HG03280 (cell line): ENCODE data around the gene CEP19.
"Not testable (repeated sequence)": the region's sequence is repeated elsewhere in the genome, so short reads cannot be mapped to it uniquely, and the experiment has no call there.

Experiments
- ATAC-seq: cut with Tn5 transposase; IDR thresholded peaks from one replicate; pipeline ENCODE4 v1.9.1; 2021; ENCODE audit warnings: mild to moderate bottlenecking, moderate library complexity; ENCODE audit not compliant: unreplicated experiment

Gene CEP19

GRCh38 chr3:196711838-196712513 is at the start of gene CEP19, which contains the start of gene PIGX:
Gene CEP19, minus strand, starts transcription at chr3:196712250. Its CDS starts 3,593 bp downstream, at chr3:196708657.
Gene PIGX, plus strand, starts transcription at chr3:196712377.
- peak; percentile 77 for ATAC-seq

GRCh38 chr3:196757876-196758739 is 46.1 kb upstream of the CEP19 start:
- no peak for ATAC-seq

GRCh38 chr3:196756732-196757131 is 44.7 kb upstream of the CEP19 start:
- no peak for ATAC-seq

- no peak for ATAC-seq
Observed at GRCh38 chr3:196754091-196754981, 42.3 kb upstream of the CEP19 start.

GRCh38 chr3:196753201-196753600 is 41.2 kb upstream of the CEP19 start:
- no peak for ATAC-seq

- no peak for ATAC-seq
Observed at GRCh38 chr3:196749125-196749524, 37.1 kb upstream of the CEP19 start.

- not testable (repeated sequence) for ATAC-seq
Observed at GRCh38 chr3:196743569-196743968, 31.5 kb upstream of the CEP19 start.

- no peak for ATAC-seq
Observed at GRCh38 chr3:196741249-196741889, 29.3 kb upstream of the CEP19 start.

- ATAC-seq, result peak; percentile 1
Observed at GRCh38 chr3:196740481-196741248, 28.6 kb upstream of the CEP19 start.

GRCh38 chr3:196739671-196740480 is 27.8 kb upstream of the CEP19 start, which contains the start of gene PAK2:
Gene PAK2, plus strand, starts transcription at chr3:196739857. Its CDS starts 42,790 bp downstream, at chr3:196782647.
- peak; percentile 83 for ATAC-seq

GRCh38 chr3:196737655-196738054 is 25.6 kb upstream of the CEP19 start:
- no peak for ATAC-seq

GRCh38 chr3:196736670-196737374 is 24.8 kb upstream of the CEP19 start:
- no peak for ATAC-seq

GRCh38 chr3:196735751-196736150 is 23.7 kb upstream of the CEP19 start:
- ATAC-seq, result no peak

- no peak for ATAC-seq
Observed at GRCh38 chr3:196726788-196727675, 15.0 kb upstream of the CEP19 start.

- ATAC-seq, result no peak
Observed at GRCh38 chr3:196721097-196721496, 9.0 kb upstream of the CEP19 start.

GRCh38 chr3:196717162-196717561 is 5.1 kb upstream of the CEP19 start:
- ATAC-seq, result not testable (repeated sequence)
